Stimulated activated naive CD8-positive, alpha-beta T cell treated with anti-CD3 and anti-CD28 coated beads, Interleukin-15, amount 100 ng/mL, for 72 hours (primary cell): ENCODE measurements around the gene MBNL1.

Experiments
- ATAC-seq: fragments of 150-1000 bp; cut with Tn5 transposase; 2 replicates; pipeline ENCODE4 v1.10.0; 2021; ENCODE audit warnings: mild to moderate bottlenecking, moderate library complexity
- DNase-seq, 2 donors: peaks; one replicate each; pipeline ENCODE4 v3.0.0; 2021 to 2022
- H3K27ac Mint-ChIP-seq, 2 donors: one replicate each; pipeline ENCODE4 v1.8.0; 2022; ENCODE audit warnings: mild to moderate bottlenecking in 2 of 2, mixed read lengths in 2 of 2, moderate library complexity in 2 of 2
- H3K27me3 Mint-ChIP-seq: one replicate; pipeline ENCODE4 v1.8.0; 2022; ENCODE audit warnings: mixed read lengths
- H3K4me1 Mint-ChIP-seq: one replicate; pipeline ENCODE4 v1.8.0; 2022; ENCODE audit warnings: mild to moderate bottlenecking, mixed read lengths
- H3K4me3 Mint-ChIP-seq, 2 donors: one replicate each; pipeline ENCODE4 v1.8.0; 2022; ENCODE audit warnings: mild to moderate bottlenecking in 2 of 2, mixed read lengths in 2 of 2, moderate library complexity in 1 of 2
- H3K9me3 Mint-ChIP-seq, 2 donors: one replicate each; pipeline ENCODE4 v1.8.0; 2022; ENCODE audit warnings: mixed read lengths in 2 of 2

Gene MBNL1

DNA sequence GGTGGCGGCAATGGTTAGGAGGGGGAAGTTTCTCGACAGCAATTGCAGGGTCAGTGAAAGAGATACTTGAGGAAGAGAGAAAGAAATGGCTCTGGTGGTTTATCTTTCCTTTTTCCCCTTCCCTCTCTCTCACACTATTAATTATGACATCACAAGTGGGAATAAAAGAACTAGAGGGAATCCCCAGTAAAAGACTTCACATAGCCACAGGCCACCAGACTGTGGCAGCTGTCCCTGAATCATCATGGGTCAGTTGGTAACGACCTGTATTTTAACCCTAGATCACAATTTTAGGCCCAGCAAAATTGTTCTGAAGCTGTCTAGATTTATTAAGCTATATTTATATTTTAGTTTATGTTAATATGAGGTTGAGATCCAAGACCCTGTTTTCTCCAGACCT lies 40.3 kb downstream of the MBNL1 start:
- DNase-seq (no peak), ATAC-seq (no peak)
- no peaks in the 10 kb centered on the region for H3K27me3 Mint-ChIP-seq
- peaks cover 66% of the 10 kb centered on the region for H3K4me1 Mint-ChIP-seq
- H3K27ac Mint-ChIP-seq: no peak overlapping the region
- no peaks in the 10 kb centered on the region for H3K9me3 Mint-ChIP-seq
- peak overlapping the region; percentile 19 to 42 for H3K4me3 Mint-ChIP-seq

DNA sequence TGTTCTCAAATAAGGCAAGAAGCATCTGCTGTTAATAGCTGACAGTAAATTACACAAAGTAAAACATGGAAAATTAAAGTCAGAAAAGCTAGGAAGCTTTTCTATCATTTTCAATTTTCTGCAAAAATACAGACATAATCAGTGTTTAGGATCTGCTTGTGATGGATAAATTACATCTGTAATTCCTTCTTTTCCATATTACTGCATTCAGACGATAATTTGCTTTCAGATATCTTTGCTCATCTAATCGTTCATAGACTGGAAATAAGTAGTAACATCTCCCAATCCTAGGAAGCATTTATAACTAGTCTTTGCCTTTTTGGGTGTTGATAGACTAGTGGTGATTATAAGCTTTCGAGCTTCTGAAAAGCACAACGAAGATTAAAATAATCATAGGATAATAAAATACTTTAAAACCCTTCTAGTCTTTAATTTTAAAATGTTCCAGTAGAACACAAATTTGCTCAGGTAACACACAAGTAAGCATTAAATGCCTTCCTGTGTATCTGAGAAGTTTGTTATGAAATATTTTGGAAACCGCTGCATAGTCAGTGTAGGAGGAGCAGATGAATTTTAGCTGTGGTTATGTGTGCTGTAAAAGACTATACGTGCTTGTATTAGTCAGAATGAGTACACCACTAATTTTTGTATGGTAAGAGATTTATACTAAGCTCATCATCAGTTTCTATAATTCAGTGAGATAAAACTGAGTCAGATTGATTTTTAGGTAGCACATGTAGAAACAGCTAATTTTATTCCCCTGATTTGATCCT lies 41.0 kb downstream of the MBNL1 start:
- no peaks in the 10 kb centered on the region for H3K9me3 Mint-ChIP-seq
- peak overlapping the region in 1 of 2 donors; percentile 53 for H3K4me3 Mint-ChIP-seq
- ATAC-seq (peak; percentile 99), DNase-seq (no peak)
- H3K27ac Mint-ChIP-seq: peak overlapping the region; percentile 50 to 80
- H3K27me3 Mint-ChIP-seq: no peaks in the 10 kb centered on the region
- H3K4me1 Mint-ChIP-seq: peaks cover 72% of the 10 kb centered on the region

DNA sequence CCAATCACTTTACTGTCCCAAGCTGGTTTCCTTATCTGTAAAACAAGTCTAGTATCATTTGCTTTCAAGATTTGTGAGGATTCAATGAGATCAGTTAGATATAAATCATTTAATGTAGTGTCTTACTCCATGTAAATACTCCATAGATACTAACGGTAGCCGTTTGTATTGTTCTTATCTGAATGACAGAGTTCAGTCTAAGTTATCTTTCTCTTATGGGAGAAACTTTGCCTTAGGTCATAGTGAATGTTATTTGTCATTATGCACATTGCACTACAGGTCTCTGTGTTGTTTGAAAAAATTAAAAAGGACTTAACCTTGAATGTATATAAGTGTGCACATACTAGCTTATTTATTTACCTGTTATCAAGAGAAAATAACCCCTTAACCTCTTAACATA lies 44.7 kb downstream of the MBNL1 start:
- H3K4me1 Mint-ChIP-seq: peaks cover 74% of the 10 kb centered on the region
- no peak for ATAC-seq
- H3K9me3 Mint-ChIP-seq: no peaks in the 10 kb centered on the region
- DNase-seq: no peak
- H3K4me3 Mint-ChIP-seq: no peak overlapping the region
- H3K27me3 Mint-ChIP-seq: no peaks in the 10 kb centered on the region
- H3K27ac Mint-ChIP-seq: peak overlapping the region in 1 of 2 donors; percentile 54

DNA sequence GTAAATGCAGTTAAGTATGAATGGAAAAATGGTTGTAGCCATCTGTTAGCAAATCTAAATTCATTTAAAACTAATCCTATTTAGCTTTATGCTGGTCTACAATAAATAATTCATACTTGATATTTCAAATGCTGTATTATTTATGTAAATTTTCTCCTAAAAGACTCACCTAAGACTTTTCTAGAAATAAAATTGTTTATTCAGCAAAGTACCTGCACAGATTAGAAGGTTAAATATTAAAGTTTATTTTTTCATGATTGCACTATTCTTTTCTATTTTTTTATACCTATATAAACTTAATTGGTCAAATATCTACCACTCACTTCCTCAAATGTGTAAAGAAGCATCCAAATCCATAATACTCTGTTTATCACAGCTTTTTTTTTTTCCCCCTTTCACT lies 45.2 kb downstream of the MBNL1 start:
- Mint-ChIP-seq H3K4me1 (peaks cover 74% of the 10 kb centered on the region), H3K27me3 (no peaks in the 10 kb centered on the region), H3K27ac (peak overlapping the region in 1 of 2 donors; percentile 78), H3K9me3 (no peaks in the 10 kb centered on the region), H3K4me3 (peak overlapping the region in 1 of 2 donors; percentile 24)
- no peak for ATAC-seq
- DNase-seq: no peak

DNA sequence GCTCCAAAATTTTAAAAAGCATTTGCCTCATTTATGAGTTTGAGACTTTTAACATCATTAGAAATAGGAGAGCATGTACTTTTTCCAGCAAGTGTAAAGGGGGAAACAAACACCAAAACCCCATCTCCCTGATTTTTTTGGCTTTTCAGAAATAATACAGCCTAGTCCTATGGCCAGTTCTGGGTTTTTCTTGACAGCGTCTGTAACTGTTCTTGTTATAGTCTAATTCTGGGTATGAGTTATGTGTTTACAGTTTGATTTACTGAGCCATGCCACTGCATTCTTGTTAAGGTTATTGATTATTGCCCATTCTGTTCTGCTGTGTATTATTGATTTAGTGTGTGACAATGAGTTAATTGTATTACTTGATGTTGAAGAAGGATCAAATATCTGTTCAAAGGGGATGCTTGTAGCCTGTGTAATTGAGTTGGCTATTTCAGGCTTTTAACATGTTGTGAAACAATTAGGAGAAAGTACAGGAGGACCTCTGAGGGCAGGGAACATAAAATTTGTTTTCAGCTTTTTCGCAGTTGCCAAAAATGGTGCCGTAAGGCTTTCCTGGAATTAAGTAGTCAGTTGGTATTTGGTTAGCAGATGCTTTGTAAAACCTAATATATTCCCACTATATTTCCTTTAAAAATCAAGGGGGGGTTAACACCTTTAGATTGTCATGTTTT lies 46.1 kb downstream of the MBNL1 start:
- H3K4me3 Mint-ChIP-seq: peak overlapping the region; percentile 3 to 24
- no peak for ATAC-seq
- H3K9me3 Mint-ChIP-seq: no peaks in the 10 kb centered on the region
- peaks cover 74% of the 10 kb centered on the region for H3K4me1 Mint-ChIP-seq
- H3K27me3 Mint-ChIP-seq: no peaks in the 10 kb centered on the region
- DNase-seq: no peak
- H3K27ac Mint-ChIP-seq: peak overlapping the region in 1 of 2 donors; percentile 78

DNA sequence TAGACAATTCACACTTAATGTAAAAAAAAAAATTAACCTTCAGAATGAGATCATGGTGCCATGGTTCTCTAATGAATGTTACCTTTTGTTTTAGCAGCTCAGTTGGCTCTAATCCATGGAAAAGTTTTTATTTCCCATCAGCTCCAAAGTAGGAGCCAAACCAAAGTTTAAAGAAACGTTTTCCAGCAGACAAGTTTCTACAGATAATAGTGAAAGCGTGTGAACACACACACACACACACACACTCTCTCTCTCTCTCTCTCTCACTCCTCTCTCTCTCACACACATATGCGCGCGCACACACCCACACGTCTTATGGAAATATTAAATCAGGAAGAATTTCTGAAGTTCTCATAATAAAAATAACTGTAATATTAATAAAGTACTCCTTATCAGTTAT lies 46.9 kb downstream of the MBNL1 start:
- ATAC-seq: no peak
- H3K27ac Mint-ChIP-seq: no peak overlapping the region
- H3K4me1 Mint-ChIP-seq: peaks cover 78% of the 10 kb centered on the region
- H3K4me3 Mint-ChIP-seq: no peak overlapping the region
- H3K9me3 Mint-ChIP-seq: no peaks in the 10 kb centered on the region
- H3K27me3 Mint-ChIP-seq: no peaks in the 10 kb centered on the region
- DNase-seq: no peak

DNA sequence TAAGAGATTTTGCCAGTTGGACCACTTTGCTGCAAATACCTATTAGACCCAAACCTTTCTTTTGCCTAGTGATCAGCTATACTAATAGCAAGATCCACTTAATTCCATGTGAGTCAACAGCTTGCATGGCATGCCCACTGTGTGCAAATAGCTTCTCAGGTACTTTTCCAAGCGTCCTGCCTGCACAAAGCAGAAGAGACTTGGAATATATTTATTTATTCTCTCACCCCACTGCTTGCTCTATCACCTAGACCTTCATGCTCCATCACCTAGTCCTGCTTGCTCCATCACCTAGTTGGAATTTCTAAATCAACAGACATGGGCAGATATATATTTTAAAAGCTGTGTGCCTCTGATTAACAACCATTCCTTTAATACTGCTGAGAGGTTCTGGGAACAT lies 47.6 kb downstream of the MBNL1 start:
- H3K9me3 Mint-ChIP-seq: no peaks in the 10 kb centered on the region
- peaks cover 85% of the 10 kb centered on the region for H3K4me1 Mint-ChIP-seq
- H3K27me3 Mint-ChIP-seq: no peaks in the 10 kb centered on the region
- H3K27ac Mint-ChIP-seq: peak overlapping the region; percentile 72 to 85
- H3K4me3 Mint-ChIP-seq: no peak overlapping the region
- no peak for ATAC-seq
- DNase-seq: no peak

DNA sequence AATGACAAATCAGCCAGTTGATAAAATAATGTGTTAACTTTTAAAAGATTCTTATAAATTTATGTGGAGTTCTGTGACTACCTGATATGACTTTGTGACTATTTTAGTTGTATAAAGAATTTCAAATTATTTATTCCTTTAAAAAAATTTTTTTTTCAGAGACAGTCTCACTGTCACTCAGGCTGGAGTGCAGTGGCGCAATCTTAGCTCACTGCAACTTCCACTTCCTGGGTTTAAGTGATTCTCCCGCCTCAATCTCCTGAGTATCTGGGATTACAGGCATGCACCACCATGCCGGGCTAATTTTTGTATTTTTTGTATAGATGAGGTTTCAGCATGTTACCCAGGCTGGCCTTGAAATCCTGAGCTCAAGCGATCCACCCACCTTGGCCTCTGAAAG lies 48.5 kb downstream of the MBNL1 start:
- Mint-ChIP-seq H3K27me3 (no peaks in the 10 kb centered on the region), H3K9me3 (no peaks in the 10 kb centered on the region), H3K4me3 (peak overlapping the region in 1 of 2 donors; percentile 26), H3K4me1 (peaks cover 94% of the 10 kb centered on the region), H3K27ac (no peak overlapping the region)
- DNase-seq: no peak
- ATAC-seq: no peak

DNA sequence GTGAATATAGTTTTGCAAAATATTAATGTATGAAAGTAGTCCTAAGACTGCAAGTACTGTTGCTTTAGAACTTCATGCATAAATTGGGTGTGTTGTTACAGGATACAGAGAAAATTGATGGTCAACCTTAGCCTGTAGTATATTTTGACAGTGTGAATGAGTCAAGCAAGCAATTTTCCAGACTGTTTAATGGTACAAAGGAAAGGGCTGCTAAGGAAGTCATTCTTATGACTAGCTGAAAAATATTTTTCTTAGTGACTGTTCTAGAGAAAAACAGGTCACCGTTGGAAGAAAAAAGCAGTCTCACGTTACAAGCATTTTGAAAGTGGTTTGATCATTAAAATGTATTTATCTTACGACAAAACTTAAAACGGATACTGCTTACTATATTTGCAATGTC lies 49.2 kb downstream of the MBNL1 start:
- H3K9me3 Mint-ChIP-seq: no peaks in the 10 kb centered on the region
- ATAC-seq (no peak), DNase-seq (no peak)
- H3K4me1 Mint-ChIP-seq: peaks cover 94% of the 10 kb centered on the region
- no peak overlapping the region for H3K4me3 Mint-ChIP-seq
- H3K27ac Mint-ChIP-seq: no peak overlapping the region
- no peaks in the 10 kb centered on the region for H3K27me3 Mint-ChIP-seq

DNA sequence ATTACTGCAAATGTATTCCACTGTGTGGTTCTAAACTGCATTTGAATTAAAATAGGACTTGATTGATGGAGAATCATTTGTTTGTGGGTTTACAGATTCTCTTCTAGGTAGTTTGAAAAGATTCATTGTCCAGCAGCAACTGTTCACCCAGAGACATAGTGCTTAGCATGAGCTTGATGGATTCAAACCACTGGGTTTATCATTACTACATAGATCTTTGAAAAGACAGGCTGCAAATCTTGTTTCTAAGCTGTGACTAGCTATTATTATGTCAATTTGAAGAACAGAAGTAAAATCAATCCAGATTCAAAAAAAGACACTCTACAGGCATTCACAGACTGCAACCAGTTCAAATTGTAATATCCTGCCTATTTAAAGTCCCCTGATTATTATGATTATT lies 49.8 kb downstream of the MBNL1 start:
- no peak for DNase-seq
- no peaks in the 10 kb centered on the region for H3K27me3 Mint-ChIP-seq
- no peak for ATAC-seq
- no peaks in the 10 kb centered on the region for H3K9me3 Mint-ChIP-seq
- no peak overlapping the region for H3K4me3 Mint-ChIP-seq
- H3K4me1 Mint-ChIP-seq: peaks cover 89% of the 10 kb centered on the region
- no peak overlapping the region for H3K27ac Mint-ChIP-seq

DNA sequence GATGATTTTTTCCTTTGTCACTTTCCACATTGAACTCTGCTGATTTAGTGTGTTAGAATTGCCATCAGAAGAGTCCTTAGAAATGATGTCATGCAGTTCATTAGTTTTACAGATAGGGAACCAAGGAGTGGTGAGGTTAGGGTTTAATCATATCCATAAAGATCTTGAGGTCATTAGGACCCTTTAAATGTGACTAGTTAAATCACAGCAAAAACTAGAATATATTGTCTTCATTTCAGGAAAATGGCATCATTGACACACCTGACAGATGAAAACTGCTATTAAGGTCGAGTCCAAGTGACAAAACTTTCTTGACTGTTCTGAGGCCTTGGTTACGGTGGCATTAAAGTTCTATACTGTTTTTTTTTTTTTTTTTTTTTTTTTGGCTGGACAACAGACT lies 50.5 kb downstream of the MBNL1 start:
- peak; percentile 60 for ATAC-seq
- no peak for DNase-seq
- Mint-ChIP-seq H3K4me1 (peaks cover 92% of the 10 kb centered on the region), H3K27ac (no peak overlapping the region), H3K9me3 (no peaks in the 10 kb centered on the region), H3K27me3 (no peaks in the 10 kb centered on the region), H3K4me3 (peak overlapping the region in 1 of 2 donors; percentile 39)

DNA sequence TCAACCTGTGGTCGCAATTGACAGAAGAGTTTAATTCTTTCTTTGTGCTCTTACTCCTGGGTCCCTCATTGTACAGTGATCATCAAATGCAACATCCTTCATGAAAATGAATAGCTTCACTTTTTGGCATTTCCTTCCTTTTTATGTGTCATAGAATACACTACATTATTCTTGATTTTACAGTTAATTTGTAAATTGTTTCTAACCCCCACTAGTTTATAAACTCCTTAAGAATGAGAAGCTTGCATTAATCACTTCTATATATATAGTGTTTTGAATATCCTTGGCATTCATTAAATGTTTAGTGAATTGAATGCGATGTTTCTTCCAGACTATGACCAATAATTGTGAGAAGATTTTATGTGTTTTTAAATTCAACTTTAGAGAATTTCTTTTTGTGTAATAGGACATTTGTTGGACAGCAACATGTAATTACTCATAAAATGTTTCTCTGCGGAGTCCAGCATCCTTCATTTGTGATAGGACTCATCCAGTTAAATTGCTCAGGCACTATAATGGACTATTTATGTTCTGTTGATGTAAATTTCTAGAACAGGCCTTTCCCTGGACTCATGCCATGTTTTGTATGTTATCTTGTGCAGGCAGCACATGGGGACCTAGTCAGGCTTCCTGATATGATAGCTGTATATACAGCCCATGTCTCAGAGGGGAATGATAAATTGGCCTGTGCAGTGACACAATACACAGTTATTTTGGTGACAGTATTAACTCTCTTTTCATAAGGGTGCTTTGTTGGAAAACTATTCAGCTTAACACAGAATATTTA lies 51.3 kb downstream of the MBNL1 start:
- Mint-ChIP-seq H3K4me3 (no peak overlapping the region), H3K27me3 (no peaks in the 10 kb centered on the region), H3K27ac (no peak overlapping the region), H3K4me1 (peaks cover 92% of the 10 kb centered on the region), H3K9me3 (no peaks in the 10 kb centered on the region)
- DNase-seq (no peak), ATAC-seq (no peak)

DNA sequence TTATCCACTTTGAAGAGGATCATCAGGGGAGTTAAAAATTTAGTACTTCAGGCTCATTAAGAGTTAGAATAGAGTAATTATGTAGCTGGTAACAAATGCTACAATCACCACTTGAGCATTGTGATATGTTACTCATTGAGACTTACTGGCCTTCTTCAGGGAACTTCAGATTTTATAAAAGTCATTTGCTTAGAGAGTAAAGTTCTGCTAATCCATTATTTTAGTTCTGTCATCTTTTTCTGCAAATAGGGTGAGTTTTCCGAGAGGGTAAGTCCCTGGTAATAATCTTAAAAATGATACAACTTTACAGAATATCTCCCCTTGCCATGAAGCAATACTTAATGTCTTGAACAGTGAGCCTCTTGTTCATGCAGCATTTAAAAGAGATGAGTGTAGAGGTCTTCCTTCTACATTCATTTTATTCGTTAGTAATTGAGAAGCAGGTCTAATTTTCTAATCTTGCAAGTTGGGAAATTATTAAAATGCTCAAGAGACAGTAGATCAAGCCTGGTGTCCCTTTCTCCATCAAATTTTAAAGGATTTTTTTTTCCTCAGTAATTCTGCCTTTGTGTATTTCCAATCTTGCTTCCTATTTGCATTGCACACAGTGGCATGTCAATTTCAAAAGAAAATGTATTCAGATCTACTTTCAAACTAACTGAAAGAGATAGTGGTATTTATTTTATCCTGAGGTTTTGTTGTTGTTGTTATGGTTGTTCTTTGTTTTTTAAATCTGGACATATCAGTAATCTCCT lies 52.6 kb downstream of the MBNL1 start:
- Mint-ChIP-seq H3K9me3 (no peaks in the 10 kb centered on the region), H3K27me3 (no peaks in the 10 kb centered on the region), H3K4me1 (peaks cover 89% of the 10 kb centered on the region), H3K4me3 (peak overlapping the region in 1 of 2 donors; percentile 11), H3K27ac (no peak overlapping the region)
- DNase-seq (no peak), ATAC-seq (no peak)

DNA sequence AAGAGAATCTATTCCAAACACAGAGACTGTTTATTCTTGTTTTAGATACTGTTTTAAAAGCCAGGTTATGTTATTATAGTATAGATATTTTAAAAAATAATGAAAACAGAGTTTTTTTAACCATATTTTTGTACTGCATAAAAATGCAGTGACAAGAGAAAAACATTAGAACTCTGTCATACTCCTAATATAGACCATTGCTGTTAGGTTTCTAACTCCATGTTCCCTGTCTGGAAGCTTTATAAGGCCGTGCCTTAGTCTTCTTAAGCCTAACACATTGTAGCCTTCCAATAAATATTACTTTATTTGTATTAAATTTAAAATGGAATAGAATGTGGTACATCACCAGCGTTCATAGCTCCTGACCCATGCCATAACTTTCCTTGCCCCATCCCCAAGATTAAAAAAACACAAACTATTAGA lies 53.2 kb downstream of the MBNL1 start:
- DNase-seq (no peak), ATAC-seq (no peak)
- Mint-ChIP-seq H3K9me3 (no peaks in the 10 kb centered on the region), H3K4me3 (no peak overlapping the region), H3K27me3 (no peaks in the 10 kb centered on the region), H3K4me1 (peaks cover 87% of the 10 kb centered on the region), H3K27ac (peak overlapping the region in 1 of 2 donors; percentile 48)

DNA sequence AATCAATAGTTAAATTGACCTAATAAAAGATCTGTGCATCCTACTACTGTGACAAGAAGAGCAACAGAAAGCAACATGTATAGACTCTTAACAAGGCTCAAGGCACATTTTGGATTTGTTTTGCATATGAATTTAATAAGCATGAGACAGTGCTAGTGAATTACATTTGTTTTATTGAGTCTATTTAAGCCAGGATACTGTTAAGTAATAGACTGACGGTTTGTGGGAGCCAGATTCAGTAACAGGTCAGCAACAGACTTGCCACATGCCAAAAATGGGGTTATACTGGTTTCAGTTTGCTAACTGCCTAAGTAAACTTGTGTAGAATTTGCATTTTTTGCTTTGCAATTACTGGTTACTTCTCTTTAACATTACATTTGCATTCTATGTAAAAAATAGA lies 54.0 kb downstream of the MBNL1 start:
- H3K4me1 Mint-ChIP-seq: peaks cover 85% of the 10 kb centered on the region
- H3K27me3 Mint-ChIP-seq: no peaks in the 10 kb centered on the region
- peak overlapping the region; percentile 12 to 70 for H3K27ac Mint-ChIP-seq
- peak overlapping the region in 1 of 2 donors; percentile 28 for H3K4me3 Mint-ChIP-seq
- H3K9me3 Mint-ChIP-seq: no peaks in the 10 kb centered on the region
- ATAC-seq (peak; percentile 70), DNase-seq (no peak)
